Smooth muscle cell (in vitro differentiated cells): ENCODE data around the gene SLC35B2. TPM values are rescaled to one million over a fixed set of nuclear protein-coding genes. Genes with fewer than 3 reads are reported as not detected.

Experiments used
- DNase-seq: peaks from one replicate; lab custom pipeline; 2025; ENCODE audit not compliant: unreplicated experiment; lab: John Stamatoyannopoulos, UW
- H2AFZ ChIP-seq: fragments of 200-600 bp; sonication (generic); 2 replicates; pipeline ENCODE4 v1.6.0; 2016; ENCODE audit warnings: antibody characterized with exemption, low read depth, mild to moderate bottlenecking
- H3F3A ChIP-seq: fragments of 200-600 bp; sonication (generic); 2 replicates; pipeline ENCODE4 v1.6.0; 2017; ENCODE audit warnings: antibody characterized with exemption, low read depth
- H3K27ac ChIP-seq: fragments of 200-600 bp; sonication (generic); 2 replicates; pipeline ENCODE4 v1.5.1; 2016; ENCODE audit warnings: low read depth, mild to moderate bottlenecking
- H3K27me3 ChIP-seq: fragments of 200-600 bp; sonication (generic); 2 replicates; pipeline ENCODE4 v1.6.1; 2016; ENCODE audit warnings: low read depth, mild to moderate bottlenecking
- H3K36me3 ChIP-seq: fragments of 200-600 bp; sonication (generic); 2 replicates; pipeline ENCODE4 v1.5.1; 2016; ENCODE audit warnings: low read depth
- H3K4me1 ChIP-seq: fragments of 200-600 bp; sonication (generic); 2 replicates; pipeline ENCODE4 v1.5.1; 2016; ENCODE audit warnings: low read depth
- H3K4me2 ChIP-seq: fragments of 200-600 bp; sonication (generic); 2 replicates; pipeline ENCODE4 v1.6.0; 2016; ENCODE audit warnings: mild to moderate bottlenecking
- H3K4me3 ChIP-seq: fragments of 200-600 bp; sonication (generic); 2 replicates; pipeline ENCODE4 v1.5.1; 2016; ENCODE audit warnings: mild to moderate bottlenecking
- H3K79me2 ChIP-seq: fragments of 200-600 bp; sonication (generic); 2 replicates; pipeline ENCODE4 v1.6.0; 2016; ENCODE audit warnings: low read depth, mild to moderate bottlenecking
- H3K9ac ChIP-seq: fragments of 200-600 bp; sonication (generic); 2 replicates; pipeline ENCODE4 v1.6.0; 2016; ENCODE audit warnings: low read depth
- H3K9me3 ChIP-seq: fragments of 200-600 bp; sonication (generic); replicated peaks from 2 replicates; pipeline ENCODE4 v1.5.1; 2016; ENCODE audit warnings: low read depth
- H4K20me1 ChIP-seq: fragments of 200-600 bp; sonication (generic); 2 replicates; pipeline ENCODE4 v1.6.0; 2016; ENCODE audit warnings: low read depth
- WGBS: methylation state at CpG from one replicate; pipeline ENCODE4 v1.1.7; 2016; ENCODE audit warnings: low lambda C conversion rate; 5-methylcytosine and 5-hydroxymethylcytosine counted together
- polyA plus RNA-seq: library from polyadenylated mRNA; unstranded; fragments of >200 nt; fragmentation: Nextera tagmentation; extraction: Ambion mirVana; gene quantifications from 2 replicates; pipeline ENCODE4 v1.2.1, GENCODE V29; 2016
- total RNA-seq: library from RNA; depleted of rRNA; stranded (reverse); fragments of >200 nt; gene quantifications from 2 replicates; pipeline ENCODE4 v1.2.3, GENCODE V29; 2014
- TF ChIP-seq, protein P1 (sequence below): fragments of 200-600 bp; sonication (generic); IDR thresholded peaks from 2 replicates; pipeline ENCODE4 v1.5.1; 2017; ENCODE audit warnings: borderline replicate concordance, mild to moderate bottlenecking, antibody characterized with exemption; ENCODE audit not compliant: insufficient read depth, poor library complexity, severe bottlenecking

Gene SLC35B2, protein sequence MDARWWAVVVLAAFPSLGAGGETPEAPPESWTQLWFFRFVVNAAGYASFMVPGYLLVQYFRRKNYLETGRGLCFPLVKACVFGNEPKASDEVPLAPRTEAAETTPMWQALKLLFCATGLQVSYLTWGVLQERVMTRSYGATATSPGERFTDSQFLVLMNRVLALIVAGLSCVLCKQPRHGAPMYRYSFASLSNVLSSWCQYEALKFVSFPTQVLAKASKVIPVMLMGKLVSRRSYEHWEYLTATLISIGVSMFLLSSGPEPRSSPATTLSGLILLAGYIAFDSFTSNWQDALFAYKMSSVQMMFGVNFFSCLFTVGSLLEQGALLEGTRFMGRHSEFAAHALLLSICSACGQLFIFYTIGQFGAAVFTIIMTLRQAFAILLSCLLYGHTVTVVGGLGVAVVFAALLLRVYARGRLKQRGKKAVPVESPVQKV
- total RNA-seq (68.6 and 78.0 TPM in 2 replicates), polyA plus RNA-seq (112 and 117 TPM in 2 replicates)

- peak within 1 kb of the TSS; percentile 79 for H2AFZ ChIP-seq
- H4K20me1 ChIP-seq, result peaks cover 45% of the 10 kb centered on the region
- peak within 1 kb of the TSS; percentile 93 for H3K9ac ChIP-seq
- under 1% methylated on average over 25 of the region's 80 CpGs for WGBS
- DNase-seq, result peak; percentile 71
- peaks cover 29% of the 10 kb centered on the region for H3K79me2 ChIP-seq
- TF ChIP-seq, protein P1, sequence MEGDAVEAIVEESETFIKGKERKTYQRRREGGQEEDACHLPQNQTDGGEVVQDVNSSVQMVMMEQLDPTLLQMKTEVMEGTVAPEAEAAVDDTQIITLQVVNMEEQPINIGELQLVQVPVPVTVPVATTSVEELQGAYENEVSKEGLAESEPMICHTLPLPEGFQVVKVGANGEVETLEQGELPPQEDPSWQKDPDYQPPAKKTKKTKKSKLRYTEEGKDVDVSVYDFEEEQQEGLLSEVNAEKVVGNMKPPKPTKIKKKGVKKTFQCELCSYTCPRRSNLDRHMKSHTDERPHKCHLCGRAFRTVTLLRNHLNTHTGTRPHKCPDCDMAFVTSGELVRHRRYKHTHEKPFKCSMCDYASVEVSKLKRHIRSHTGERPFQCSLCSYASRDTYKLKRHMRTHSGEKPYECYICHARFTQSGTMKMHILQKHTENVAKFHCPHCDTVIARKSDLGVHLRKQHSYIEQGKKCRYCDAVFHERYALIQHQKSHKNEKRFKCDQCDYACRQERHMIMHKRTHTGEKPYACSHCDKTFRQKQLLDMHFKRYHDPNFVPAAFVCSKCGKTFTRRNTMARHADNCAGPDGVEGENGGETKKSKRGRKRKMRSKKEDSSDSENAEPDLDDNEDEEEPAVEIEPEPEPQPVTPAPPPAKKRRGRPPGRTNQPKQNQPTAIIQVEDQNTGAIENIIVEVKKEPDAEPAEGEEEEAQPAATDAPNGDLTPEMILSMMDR, result peak; percentile 75
- H3K27ac ChIP-seq, result peak within 1 kb of the TSS; percentile 80
- H3K4me1 ChIP-seq, result peaks cover 13% of the 10 kb centered on the region
- H3F3A ChIP-seq, result peaks cover 39% of the 10 kb centered on the region
- H3K27me3 ChIP-seq, result no peaks in the 10 kb centered on the region
- H3K4me3 ChIP-seq, result peak within 1 kb of the TSS; percentile 100
- no peaks in the 10 kb centered on the region for H3K9me3 ChIP-seq
- peaks cover 12% of the 10 kb centered on the region for H3K36me3 ChIP-seq
- peak within 1 kb of the TSS; percentile 100 for H3K4me2 ChIP-seq
These were observed at the start of gene SLC35B2 for GRCh38 chr6:44257025-44257752. Gene SLC35B2 (minus strand): TSS chr6:44257528. CDS start chr6:44257410, 118 bp downstream.

- no peaks in the 10 kb centered on the region for H3K27me3 ChIP-seq
- H3K4me2 ChIP-seq, result no peak overlapping the region
- H3K9me3 ChIP-seq, result no peaks in the 10 kb centered on the region
- no peak overlapping the region for H3K4me3 ChIP-seq
- no peaks in the 10 kb centered on the region for H3F3A ChIP-seq
- TF ChIP-seq, protein P1, result no peak
- no peaks in the 10 kb centered on the region for H3K4me1 ChIP-seq
- no peaks in the 10 kb centered on the region for H3K36me3 ChIP-seq
- 97% methylated on average over 8 of the region's 8 CpGs for WGBS
- H3K79me2 ChIP-seq, result no peaks in the 10 kb centered on the region
- H4K20me1 ChIP-seq, result no peaks in the 10 kb centered on the region
- no peak for DNase-seq
- H3K9ac ChIP-seq, result no peak overlapping the region
- no peak overlapping the region for H2AFZ ChIP-seq
- no peak overlapping the region for H3K27ac ChIP-seq
These were observed 49.4 kb upstream of the SLC35B2 start for GRCh38 chr6:44306710-44307109.

- no peak overlapping the region for H3K4me2 ChIP-seq
- TF ChIP-seq, protein P1, result no peak
- H4K20me1 ChIP-seq, result no peaks in the 10 kb centered on the region
- no peaks in the 10 kb centered on the region for H3F3A ChIP-seq
- no peak overlapping the region for H2AFZ ChIP-seq
- H3K36me3 ChIP-seq, result no peaks in the 10 kb centered on the region
- no peaks in the 10 kb centered on the region for H3K27me3 ChIP-seq
- no peak overlapping the region for H3K27ac ChIP-seq
- DNase-seq, result no peak
- H3K4me3 ChIP-seq, result no peak overlapping the region
- no peaks in the 10 kb centered on the region for H3K79me2 ChIP-seq
- no peak overlapping the region for H3K9ac ChIP-seq
- 91% methylated on average over 5 of the region's 5 CpGs for WGBS
- no peaks in the 10 kb centered on the region for H3K4me1 ChIP-seq
- no peaks in the 10 kb centered on the region for H3K9me3 ChIP-seq
These were observed 47.9 kb upstream of the SLC35B2 start for GRCh38 chr6:44305200-44305725.
